Measurements from ENCODE around the gene SERPING1.

DNA sequence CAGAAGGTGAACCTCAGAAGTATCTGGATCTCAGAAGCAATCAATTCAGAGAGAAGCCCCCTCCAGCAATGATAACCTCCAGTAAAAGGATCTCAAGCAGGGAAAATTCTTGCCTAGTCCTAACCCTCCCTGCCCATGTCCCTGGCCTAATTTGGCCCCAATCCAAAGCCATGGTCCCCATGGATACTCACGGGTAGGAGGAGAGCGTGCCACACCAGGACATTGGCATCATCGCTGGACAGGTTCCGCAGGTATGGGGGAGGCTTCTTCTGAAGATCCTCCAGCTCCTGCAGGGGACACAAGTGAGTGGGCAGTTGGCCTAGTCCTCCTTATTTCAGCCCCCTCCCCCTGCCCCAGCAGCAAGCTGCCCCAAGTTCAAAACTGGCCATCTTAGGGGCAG lies 37.3 kb upstream of the SERPING1 start:
- TF ChIP-seq, protein P1, sequence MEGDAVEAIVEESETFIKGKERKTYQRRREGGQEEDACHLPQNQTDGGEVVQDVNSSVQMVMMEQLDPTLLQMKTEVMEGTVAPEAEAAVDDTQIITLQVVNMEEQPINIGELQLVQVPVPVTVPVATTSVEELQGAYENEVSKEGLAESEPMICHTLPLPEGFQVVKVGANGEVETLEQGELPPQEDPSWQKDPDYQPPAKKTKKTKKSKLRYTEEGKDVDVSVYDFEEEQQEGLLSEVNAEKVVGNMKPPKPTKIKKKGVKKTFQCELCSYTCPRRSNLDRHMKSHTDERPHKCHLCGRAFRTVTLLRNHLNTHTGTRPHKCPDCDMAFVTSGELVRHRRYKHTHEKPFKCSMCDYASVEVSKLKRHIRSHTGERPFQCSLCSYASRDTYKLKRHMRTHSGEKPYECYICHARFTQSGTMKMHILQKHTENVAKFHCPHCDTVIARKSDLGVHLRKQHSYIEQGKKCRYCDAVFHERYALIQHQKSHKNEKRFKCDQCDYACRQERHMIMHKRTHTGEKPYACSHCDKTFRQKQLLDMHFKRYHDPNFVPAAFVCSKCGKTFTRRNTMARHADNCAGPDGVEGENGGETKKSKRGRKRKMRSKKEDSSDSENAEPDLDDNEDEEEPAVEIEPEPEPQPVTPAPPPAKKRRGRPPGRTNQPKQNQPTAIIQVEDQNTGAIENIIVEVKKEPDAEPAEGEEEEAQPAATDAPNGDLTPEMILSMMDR (IDR thresholded peaks at IDR 0.05) = no peak
- TF ChIP-seq POLR2A (IDR thresholded peaks at IDR 0.05) = no peak
